Panc1 (cell line): ENCODE results near the gene ZNF670.

ENCODE experiments used
- POLR2AphosphoS5 ChIP-seq: IDR thresholded peaks from 2 replicates; pipeline ENCODE4 v1.6.1; 2012; ENCODE audit warnings: mild to moderate bottlenecking, low read depth, low read length, moderate library complexity
- SIN3A ChIP-seq: IDR thresholded peaks from 2 replicates; pipeline ENCODE4 v1.6.1; 2012; ENCODE audit warnings: low read depth, mild to moderate bottlenecking, low read length, moderate library complexity, borderline replicate concordance; ENCODE audit not compliant: insufficient read depth
- TF ChIP-seq, protein P1 (sequence below), 2 experiments: IDR thresholded peaks; 2 replicates each; pipeline ENCODE4 v1.6.1; 2011 to 2012; ENCODE audit warnings: low read depth in 2 of 2, control low read depth in 1 of 2, low read length in 1 of 2, mild to moderate bottlenecking in 1 of 2, moderate library complexity in 1 of 2; ENCODE audit not compliant: insufficient read depth in 1 of 2
- TF ChIP-seq, protein P2 (sequence below): fragments of 450-650 bp; IDR thresholded peaks from 2 replicates; pipeline ENCODE4 v1.5.1; 2017; ENCODE audit warnings: mild to moderate bottlenecking

DNA sequence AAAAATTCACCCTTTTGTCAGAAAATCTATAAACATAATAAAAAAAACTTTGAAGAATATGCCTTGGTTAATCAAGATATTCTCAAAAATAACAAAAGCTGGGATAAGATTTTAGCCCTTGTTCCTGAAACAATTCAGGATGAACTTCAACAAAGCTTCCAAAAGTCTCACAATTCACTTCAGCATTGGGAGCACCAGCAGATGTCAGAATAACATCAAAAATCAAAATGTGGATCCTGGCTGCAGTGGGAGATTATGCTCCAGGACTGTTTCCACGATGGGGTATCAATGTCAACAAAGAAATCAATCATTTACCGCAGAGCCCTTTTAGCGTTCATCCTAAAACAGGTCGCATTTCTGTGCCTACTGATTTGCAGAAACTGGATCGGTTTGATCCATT lies 35.2 kb downstream of the ZNF670 start:
- TF ChIP-seq, protein P1, sequence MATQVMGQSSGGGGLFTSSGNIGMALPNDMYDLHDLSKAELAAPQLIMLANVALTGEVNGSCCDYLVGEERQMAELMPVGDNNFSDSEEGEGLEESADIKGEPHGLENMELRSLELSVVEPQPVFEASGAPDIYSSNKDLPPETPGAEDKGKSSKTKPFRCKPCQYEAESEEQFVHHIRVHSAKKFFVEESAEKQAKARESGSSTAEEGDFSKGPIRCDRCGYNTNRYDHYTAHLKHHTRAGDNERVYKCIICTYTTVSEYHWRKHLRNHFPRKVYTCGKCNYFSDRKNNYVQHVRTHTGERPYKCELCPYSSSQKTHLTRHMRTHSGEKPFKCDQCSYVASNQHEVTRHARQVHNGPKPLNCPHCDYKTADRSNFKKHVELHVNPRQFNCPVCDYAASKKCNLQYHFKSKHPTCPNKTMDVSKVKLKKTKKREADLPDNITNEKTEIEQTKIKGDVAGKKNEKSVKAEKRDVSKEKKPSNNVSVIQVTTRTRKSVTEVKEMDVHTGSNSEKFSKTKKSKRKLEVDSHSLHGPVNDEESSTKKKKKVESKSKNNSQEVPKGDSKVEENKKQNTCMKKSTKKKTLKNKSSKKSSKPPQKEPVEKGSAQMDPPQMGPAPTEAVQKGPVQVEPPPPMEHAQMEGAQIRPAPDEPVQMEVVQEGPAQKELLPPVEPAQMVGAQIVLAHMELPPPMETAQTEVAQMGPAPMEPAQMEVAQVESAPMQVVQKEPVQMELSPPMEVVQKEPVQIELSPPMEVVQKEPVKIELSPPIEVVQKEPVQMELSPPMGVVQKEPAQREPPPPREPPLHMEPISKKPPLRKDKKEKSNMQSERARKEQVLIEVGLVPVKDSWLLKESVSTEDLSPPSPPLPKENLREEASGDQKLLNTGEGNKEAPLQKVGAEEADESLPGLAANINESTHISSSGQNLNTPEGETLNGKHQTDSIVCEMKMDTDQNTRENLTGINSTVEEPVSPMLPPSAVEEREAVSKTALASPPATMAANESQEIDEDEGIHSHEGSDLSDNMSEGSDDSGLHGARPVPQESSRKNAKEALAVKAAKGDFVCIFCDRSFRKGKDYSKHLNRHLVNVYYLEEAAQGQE (IDR thresholded peaks at IDR 0.05; ENCODE audit: insufficient read depth in 1 of 2, low read depth in 2 of 2, low read length in 1 of 2): no peak
- TF ChIP-seq POLR2AphosphoS5 (no peak), SIN3A (no peak)
- TF ChIP-seq, protein P2, sequence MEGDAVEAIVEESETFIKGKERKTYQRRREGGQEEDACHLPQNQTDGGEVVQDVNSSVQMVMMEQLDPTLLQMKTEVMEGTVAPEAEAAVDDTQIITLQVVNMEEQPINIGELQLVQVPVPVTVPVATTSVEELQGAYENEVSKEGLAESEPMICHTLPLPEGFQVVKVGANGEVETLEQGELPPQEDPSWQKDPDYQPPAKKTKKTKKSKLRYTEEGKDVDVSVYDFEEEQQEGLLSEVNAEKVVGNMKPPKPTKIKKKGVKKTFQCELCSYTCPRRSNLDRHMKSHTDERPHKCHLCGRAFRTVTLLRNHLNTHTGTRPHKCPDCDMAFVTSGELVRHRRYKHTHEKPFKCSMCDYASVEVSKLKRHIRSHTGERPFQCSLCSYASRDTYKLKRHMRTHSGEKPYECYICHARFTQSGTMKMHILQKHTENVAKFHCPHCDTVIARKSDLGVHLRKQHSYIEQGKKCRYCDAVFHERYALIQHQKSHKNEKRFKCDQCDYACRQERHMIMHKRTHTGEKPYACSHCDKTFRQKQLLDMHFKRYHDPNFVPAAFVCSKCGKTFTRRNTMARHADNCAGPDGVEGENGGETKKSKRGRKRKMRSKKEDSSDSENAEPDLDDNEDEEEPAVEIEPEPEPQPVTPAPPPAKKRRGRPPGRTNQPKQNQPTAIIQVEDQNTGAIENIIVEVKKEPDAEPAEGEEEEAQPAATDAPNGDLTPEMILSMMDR: no peak; the same call in 1 of the 2 replicates
